Thymus (tissue), 11 donors: ENCODE measurements around the gene PHKB. TPM values are rescaled to one million over a fixed set of nuclear protein-coding genes. Genes with fewer than 3 reads are reported as not detected.
A peak's percentile ranks its signal among the peaks of the same experiment; 100 is the strongest.
"Not testable (repeated sequence)": the region's sequence is repeated elsewhere in the genome, so short reads cannot be mapped to it uniquely, and the experiment has no call there.

Experiments used
- DNase-seq, 9 donors: peaks; one replicate each; pipeline ENCODE4 v3.0.0-alpha.2; 2013; ENCODE audit warnings: low spot score in 9 of 9, low read depth in 6 of 9, missing footprints in 1 of 9
- H3K27ac ChIP-seq, 2 donors: one replicate each; pipeline ENCODE4 v1.5.1; 2013; ENCODE audit warnings: control low read depth in 1 of 2, low read depth in 1 of 2, low read length in 1 of 2, mild to moderate bottlenecking in 1 of 2, moderate library complexity in 1 of 2
- H3K27me3 ChIP-seq, 2 donors: one replicate each; pipeline ENCODE4 v1.5.1; 2013; ENCODE audit warnings: low read length in 1 of 2; ENCODE audit not compliant: control insufficient read depth in 2 of 2, insufficient read depth in 1 of 2
- H3K36me3 ChIP-seq, 2 donors: one replicate each; pipeline ENCODE4 v1.5.1; 2013; ENCODE audit warnings: low read length in 1 of 2, mild to moderate bottlenecking in 1 of 2, moderate library complexity in 1 of 2; ENCODE audit not compliant: control insufficient read depth in 2 of 2, insufficient read depth in 2 of 2
- H3K4me1 ChIP-seq, 2 donors: one replicate each; pipeline ENCODE4 v1.5.1; 2013; ENCODE audit warnings: low read length in 2 of 2; ENCODE audit not compliant: control insufficient read depth in 2 of 2, insufficient read depth in 2 of 2
- H3K4me3 ChIP-seq, 2 donors: one replicate each; pipeline ENCODE4 v1.5.1; 2013; ENCODE audit warnings: low read length in 2 of 2, control low read depth in 1 of 2, mild to moderate bottlenecking in 1 of 2
- H3K9me3 ChIP-seq, 2 donors: one replicate each; pipeline ENCODE4 v1.5.1; 2013; ENCODE audit warnings: low read length in 1 of 2, mild to moderate bottlenecking in 1 of 2; ENCODE audit not compliant: control insufficient read depth in 2 of 2, insufficient read depth in 1 of 2
- WGBS: extraction: QIAGEN DNeasy Blood & Tissue Kit; methylation state at CpG from one replicate; pipeline ENCODE4 v1.1.7; 2013; 5-methylcytosine and 5-hydroxymethylcytosine counted together
- polyA plus RNA-seq: library from polyadenylated mRNA; stranded (reverse); fragments of 200-250 nt; gene quantifications from one replicate; pipeline ENCODE4 v1.2.3, GENCODE V29; 2013
- total RNA-seq: library from RNA; stranded (reverse); fragments of 120-200 nt; gene quantifications from one replicate; pipeline ENCODE4 v1.2.4, GENCODE V29; 2013
- donor health status: healthy.

Gene PHKB
- total and polyA plus RNA-seq, 2 donors: 34.7 to 35.1 TPM

DNA sequence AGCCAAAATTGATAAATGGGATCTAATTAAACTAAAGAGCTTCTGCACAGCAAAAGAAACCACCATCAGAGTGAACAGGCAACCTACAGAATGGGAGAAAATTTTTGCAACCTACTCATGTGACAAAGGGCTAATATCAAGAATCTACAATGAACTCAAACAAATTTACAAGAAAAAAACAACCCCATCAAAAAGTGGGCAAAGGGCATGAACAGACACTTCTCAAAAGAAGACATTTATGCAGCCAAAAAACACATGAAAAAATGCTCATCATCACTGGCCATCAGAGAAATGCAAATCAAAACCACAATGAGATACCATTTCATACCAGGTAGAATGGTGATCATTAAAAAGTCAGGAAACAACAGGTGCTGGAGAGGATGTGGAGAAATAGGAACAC is 18.2 kb upstream of the PHKB start:
- H3K9me3 ChIP-seq, H3K4me3 ChIP-seq, DNase-seq, H3K27me3 ChIP-seq, H3K36me3 ChIP-seq, H3K27ac ChIP-seq, H3K4me1 ChIP-seq: not testable (repeated sequence)

GRCh38 chr16:47446431-47446830 is 14.7 kb upstream of the PHKB start:
- Histone ChIP-seq H3K27ac (no peak overlapping the region), H3K36me3 (peaks cover 4 to 11% of the 10 kb centered on the region in 2 donors), H3K9me3 (no peaks in the 10 kb centered on the region), H3K4me1 (no peaks in the 10 kb centered on the region), H3K4me3 (no peak overlapping the region), H3K27me3 (no peaks in the 10 kb centered on the region)
- no peak for DNase-seq
- 99% methylated on average over 3 of the region's 3 CpGs for WGBS

DNA sequence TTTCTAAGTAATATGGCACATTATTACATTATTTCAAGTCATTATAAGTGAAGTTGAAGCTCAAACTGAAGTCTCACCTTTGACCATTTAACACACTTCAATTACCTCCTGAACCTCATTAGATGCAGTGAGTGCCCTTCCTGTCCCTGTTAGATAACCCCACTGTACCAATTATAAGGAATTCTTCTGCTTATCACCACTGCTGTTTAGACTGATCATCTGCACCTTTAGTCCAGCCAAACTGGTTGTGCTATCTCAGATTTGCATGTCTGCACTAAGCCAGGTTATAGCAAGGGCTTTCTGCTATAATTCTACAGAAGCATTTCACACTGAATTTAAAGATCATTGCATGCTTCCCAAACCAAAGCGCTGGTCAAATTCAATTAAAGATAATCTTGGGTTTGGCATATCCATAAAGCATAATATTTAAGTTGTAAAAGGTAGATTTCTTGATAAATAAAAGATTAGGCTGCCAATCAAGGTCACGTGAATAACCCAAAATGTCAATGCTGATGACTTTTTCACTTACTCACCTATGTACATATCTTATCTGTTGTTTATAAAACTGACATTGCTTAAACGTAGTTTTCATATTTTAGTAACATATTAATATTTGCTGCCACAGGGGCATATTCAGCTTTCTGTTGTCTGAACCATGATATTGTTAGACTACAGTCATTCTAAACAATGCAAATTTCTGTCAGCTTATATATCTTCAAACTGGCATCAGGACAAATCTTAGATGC is 12.1 kb upstream of the PHKB start:
- Histone ChIP-seq H3K4me1 (no peaks in the 10 kb centered on the region), H3K9me3 (no peaks in the 10 kb centered on the region), H3K36me3 (peaks cover 7 to 21% of the 10 kb centered on the region in 2 donors), H3K27ac (no peak overlapping the region), H3K4me3 (no peak overlapping the region), H3K27me3 (no peaks in the 10 kb centered on the region)
- DNase-seq: no peak
- 97% methylated on average over 3 of the region's 3 CpGs for WGBS

GRCh38 chr16:47449788-47450187 is 11.3 kb upstream of the PHKB start:
- WGBS: 97% methylated on average over 3 of the region's 3 CpGs
- Histone ChIP-seq H3K4me1 (no peaks in the 10 kb centered on the region), H3K36me3 (peaks cover 7 to 22% of the 10 kb centered on the region in 2 donors), H3K9me3 (no peaks in the 10 kb centered on the region), H3K27me3 (no peaks in the 10 kb centered on the region), H3K27ac (no peak overlapping the region), H3K4me3 (no peak overlapping the region)
- no peak for DNase-seq

DNA sequence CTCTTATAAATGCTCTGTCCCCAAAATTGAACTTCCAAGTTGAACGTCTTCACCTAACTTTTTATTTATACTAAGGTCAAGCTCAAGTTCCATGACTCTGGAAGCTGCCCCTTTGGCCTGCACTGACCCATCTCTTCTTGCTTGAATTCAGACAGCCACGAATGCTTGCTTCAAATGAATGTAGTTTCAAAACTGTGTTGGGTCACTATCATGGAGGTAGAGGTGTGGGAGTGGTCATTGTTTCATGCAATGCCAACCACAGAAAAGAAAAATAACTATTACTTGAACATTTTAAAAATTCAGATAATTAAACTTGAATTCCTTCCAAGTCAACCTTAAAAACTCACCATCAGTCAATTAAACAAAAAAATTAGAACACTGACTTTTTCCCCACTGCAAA is 2.8 kb upstream of the PHKB start:
- no peak overlapping the region for H3K4me3 ChIP-seq
- H3K4me1 ChIP-seq: peaks cover 9 to 10% of the 10 kb centered on the region in 2 donors
- no peak overlapping the region for H3K27ac ChIP-seq
- no peaks in the 10 kb centered on the region for H3K27me3 ChIP-seq
- 97% methylated on average over 2 of the region's 2 CpGs for WGBS
- DNase-seq: no peak
- no peaks in the 10 kb centered on the region for H3K9me3 ChIP-seq
- peaks cover 3 to 11% of the 10 kb centered on the region in 2 donors for H3K36me3 ChIP-seq

GRCh38 chr16:47459603-47460002 is 1.5 kb upstream of the PHKB start:
- H3K9me3 ChIP-seq: no peaks in the 10 kb centered on the region
- H3K36me3 ChIP-seq: peaks cover 3 to 8% of the 10 kb centered on the region in 2 donors
- H3K27ac ChIP-seq: no peak overlapping the region
- no peaks in the 10 kb centered on the region for H3K27me3 ChIP-seq
- 96% methylated on average over 1 of the region's 1 CpG for WGBS
- H3K4me3 ChIP-seq: peak overlapping the region; percentile 80 to 95
- peaks cover 9 to 10% of the 10 kb centered on the region in 2 donors for H3K4me1 ChIP-seq
- no peak for DNase-seq

GRCh38 chr16:47460359-47460710 is 796 bp upstream of the PHKB start:
- WGBS: 14% methylated on average over 4 of the region's 4 CpGs
- Histone ChIP-seq H3K9me3 (no peaks in the 10 kb centered on the region), H3K36me3 (peaks cover 3% of the 10 kb centered on the region in 2 donors), H3K4me1 (peaks cover 9 to 10% of the 10 kb centered on the region in 2 donors), H3K4me3 (peak overlapping the region; percentile 80 to 95), H3K27me3 (no peaks in the 10 kb centered on the region), H3K27ac (peak overlapping the region; percentile 98 to 99)
- DNase-seq: peak in 2 of 9 donors; percentile 10 to 13

DNA sequence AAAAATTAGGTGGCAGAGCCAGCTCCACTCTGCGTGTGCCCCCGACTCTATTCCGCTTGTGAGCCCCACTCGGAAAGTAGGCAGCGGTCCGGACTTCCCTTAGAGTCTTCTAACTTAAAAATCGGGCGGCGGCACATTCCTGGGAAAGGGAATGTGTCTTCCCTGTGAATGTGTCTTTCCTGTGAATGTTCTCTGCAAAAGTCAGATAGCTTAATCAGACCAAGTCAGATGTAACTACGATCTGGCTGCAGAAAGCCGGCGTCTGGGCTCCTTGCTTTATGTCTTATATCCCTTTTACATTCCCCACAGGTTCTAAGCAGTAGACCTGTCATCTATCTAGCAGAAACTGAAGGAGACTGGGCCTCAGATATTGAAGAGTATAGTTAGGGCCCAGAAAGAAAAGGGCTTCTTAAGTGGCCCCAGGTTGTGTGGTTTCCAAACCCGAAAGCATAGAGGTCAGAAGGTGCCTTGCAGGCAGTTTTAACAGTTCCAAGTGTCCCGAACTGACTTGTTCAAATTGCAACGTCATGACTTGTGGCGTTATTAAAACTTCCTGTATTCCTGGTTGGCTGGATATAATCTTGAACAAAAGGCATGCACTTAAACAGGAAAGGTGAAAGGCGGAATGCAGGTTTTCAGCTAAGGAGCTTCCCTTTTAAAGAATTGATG is 601 bp downstream of the PHKB start:
- Histone ChIP-seq H3K27me3 (no peaks in the 10 kb centered on the region), H3K4me1 (peaks cover 9 to 10% of the 10 kb centered on the region in 2 donors), H3K27ac (peak overlapping the region; percentile 98 to 99), H3K9me3 (no peaks in the 10 kb centered on the region), H3K4me3 (peak overlapping the region; percentile 80 to 95), H3K36me3 (peaks cover under 1 to 3% of the 10 kb centered on the region in 2 donors)
- WGBS: 1% methylated on average over 17 of the region's 17 CpGs
- DNase-seq: peak in 6 of 9 donors; percentile 9 to 53 (median 22)

GRCh38 chr16:47463771-47464624 is 2.9 kb downstream of the PHKB start:
- peaks cover 9 to 10% of the 10 kb centered on the region in 2 donors for H3K4me1 ChIP-seq
- no peak overlapping the region for H3K27ac ChIP-seq
- H3K9me3 ChIP-seq: no peaks in the 10 kb centered on the region
- no peak for DNase-seq
- no peak overlapping the region for H3K4me3 ChIP-seq
- H3K27me3 ChIP-seq: no peaks in the 10 kb centered on the region
- 90% methylated on average over 11 of the region's 11 CpGs for WGBS
- H3K36me3 ChIP-seq: no peaks in the 10 kb centered on the region
